Activated T-cell treated with anti-CD3 and anti-CD28 coated beads, Interleukin-2, amount 50 U/mL, for 72 hours (primary cell): ENCODE results near the gene FILIP1L. TPM values are rescaled to one million over a fixed set of nuclear protein-coding genes. Genes with fewer than 3 reads are reported as not detected.

Experiments used
- ATAC-seq, 2 donors: fragments of 150-1000 bp; cut with Tn5 transposase; replicated peaks in 1 of 2; 2 replicates each; pipeline ENCODE4 v1.10.0; 2021; ENCODE audit warnings: moderate library complexity in 2 of 2, mild to moderate bottlenecking in 1 of 2
- DNase-seq, 2 donors: peaks; one replicate each; pipeline ENCODE4 v3.0.0; 2021 to 2022; ENCODE audit warnings: mixed read lengths in 1 of 2
- H3K27ac Mint-ChIP-seq: one replicate; pipeline ENCODE4 v1.8.0; 2022; ENCODE audit warnings: mild to moderate bottlenecking, moderate library complexity, mixed read lengths
- H3K27me3 Mint-ChIP-seq: one replicate; pipeline ENCODE4 v1.8.0; 2022; ENCODE audit warnings: low read depth, mixed read lengths
- H3K36me3 Mint-ChIP-seq, 2 donors: one replicate each; pipeline ENCODE4 v1.8.0; 2022; ENCODE audit warnings: mixed read lengths in 2 of 2, mild to moderate bottlenecking in 1 of 2; ENCODE audit not compliant: insufficient read depth in 2 of 2
- H3K4me1 Mint-ChIP-seq: one replicate; pipeline ENCODE4 v1.8.0; 2022; ENCODE audit warnings: low read depth, mixed read lengths
- H3K4me3 Mint-ChIP-seq, 2 donors: one replicate each; pipeline ENCODE4 v1.8.0; 2022; ENCODE audit warnings: mild to moderate bottlenecking in 2 of 2, mixed read lengths in 2 of 2, moderate library complexity in 2 of 2
- H3K9me3 Mint-ChIP-seq, 2 donors: one replicate each; pipeline ENCODE4 v1.8.0; 2022; ENCODE audit warnings: mixed read lengths in 2 of 2
- total RNA-seq, 2 donors: library from RNA; stranded (reverse); gene quantifications; one replicate each; pipeline ENCODE4 v1.2.3, GENCODE V29; 2022

The FILIP1L gene
- total RNA-seq, 2 donors from 2014 or later, result 0.46 to 0.93 TPM

DNA sequence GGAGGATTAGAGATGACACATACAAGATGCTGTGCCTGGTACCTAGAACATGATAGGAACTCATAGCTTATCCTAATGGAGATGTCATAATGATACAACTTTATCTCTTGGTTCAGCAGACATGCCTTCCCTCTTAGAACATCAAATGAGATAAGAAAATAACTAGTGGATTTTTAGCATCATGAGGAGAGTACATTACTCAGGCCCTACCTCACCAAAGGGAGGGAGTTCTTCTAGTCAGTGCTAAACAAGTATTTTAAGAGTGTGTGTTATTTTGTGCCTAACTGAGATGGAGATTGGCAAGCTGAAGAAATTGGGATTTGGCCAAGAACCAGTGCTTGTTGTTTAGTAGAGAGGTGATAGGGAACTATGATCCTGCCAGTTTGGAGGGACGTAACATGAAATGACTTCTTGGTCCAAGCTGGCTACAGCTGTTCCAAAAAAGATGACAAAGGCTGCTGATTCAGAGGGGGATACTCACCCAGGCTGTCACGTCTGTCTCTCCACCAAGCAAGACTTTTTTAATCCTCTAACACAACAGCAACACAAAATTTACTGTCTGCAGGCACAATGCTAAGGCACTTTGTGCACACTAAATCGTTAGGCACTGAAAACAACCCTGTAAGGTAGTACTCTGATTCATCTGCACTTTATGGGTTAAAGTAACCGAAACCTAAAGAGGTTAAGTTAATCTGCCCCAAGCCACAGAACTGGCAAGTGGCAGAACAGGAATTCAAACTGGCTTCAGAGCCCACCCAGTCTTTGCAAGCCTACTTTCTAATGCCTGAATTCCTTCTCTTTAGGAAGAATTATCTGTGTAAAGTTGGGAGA is 170.2 kb downstream of the FILIP1L start:
- ATAC-seq, result no peak
- Mint-ChIP-seq H3K27ac (no peak overlapping the region), H3K4me3 (no peak overlapping the region), H3K4me1 (peaks cover 13% of the 10 kb centered on the region), H3K36me3 (no peaks in the 10 kb centered on the region), H3K9me3 (no peaks in the 10 kb centered on the region), H3K27me3 (no peaks in the 10 kb centered on the region)
- no peak for DNase-seq

- ATAC-seq (no peak), DNase-seq (no peak)
- no peak overlapping the region for H3K4me3 Mint-ChIP-seq
- no peaks in the 10 kb centered on the region for H3K27me3 Mint-ChIP-seq
- H3K36me3 Mint-ChIP-seq, result no peaks in the 10 kb centered on the region
- no peak overlapping the region for H3K27ac Mint-ChIP-seq
- no peaks in the 10 kb centered on the region for H3K9me3 Mint-ChIP-seq
- H3K4me1 Mint-ChIP-seq, result peaks cover 32% of the 10 kb centered on the region
Measured at GRCh38 chr3:99941211-99941610, 173.1 kb downstream of the FILIP1L start.

- no peak for ATAC-seq
Measured at GRCh38 chr3:99940350-99940749, 174.0 kb downstream of the FILIP1L start.

GRCh38 chr3:99939876-99940275 is 174.4 kb downstream of the FILIP1L start:
- H3K4me1 Mint-ChIP-seq, result peaks cover 32% of the 10 kb centered on the region
- no peaks in the 10 kb centered on the region for H3K27me3 Mint-ChIP-seq
- no peaks in the 10 kb centered on the region for H3K9me3 Mint-ChIP-seq
- DNase-seq (no peak), ATAC-seq (no peak)
- no peak overlapping the region for H3K27ac Mint-ChIP-seq
- H3K36me3 Mint-ChIP-seq, result no peaks in the 10 kb centered on the region
- H3K4me3 Mint-ChIP-seq, result no peak overlapping the region

More at GRCh38 chr3:99940350-99940749, 174.0 kb downstream of the FILIP1L start:
- no peaks in the 10 kb centered on the region for H3K9me3 Mint-ChIP-seq
- no peaks in the 10 kb centered on the region for H3K36me3 Mint-ChIP-seq
- H3K27ac Mint-ChIP-seq, result no peak overlapping the region
- H3K4me3 Mint-ChIP-seq, result no peak overlapping the region
- DNase-seq, result no peak
- H3K27me3 Mint-ChIP-seq, result no peaks in the 10 kb centered on the region
- H3K4me1 Mint-ChIP-seq, result peaks cover 32% of the 10 kb centered on the region

GRCh38 chr3:99938270-99938911 is 175.9 kb downstream of the FILIP1L start:
- DNase-seq (no peak), ATAC-seq (no peak)
- Mint-ChIP-seq H3K4me3 (no peak overlapping the region), H3K9me3 (no peaks in the 10 kb centered on the region), H3K36me3 (no peaks in the 10 kb centered on the region), H3K27me3 (no peaks in the 10 kb centered on the region), H3K27ac (no peak overlapping the region), H3K4me1 (peaks cover 32% of the 10 kb centered on the region)

DNA sequence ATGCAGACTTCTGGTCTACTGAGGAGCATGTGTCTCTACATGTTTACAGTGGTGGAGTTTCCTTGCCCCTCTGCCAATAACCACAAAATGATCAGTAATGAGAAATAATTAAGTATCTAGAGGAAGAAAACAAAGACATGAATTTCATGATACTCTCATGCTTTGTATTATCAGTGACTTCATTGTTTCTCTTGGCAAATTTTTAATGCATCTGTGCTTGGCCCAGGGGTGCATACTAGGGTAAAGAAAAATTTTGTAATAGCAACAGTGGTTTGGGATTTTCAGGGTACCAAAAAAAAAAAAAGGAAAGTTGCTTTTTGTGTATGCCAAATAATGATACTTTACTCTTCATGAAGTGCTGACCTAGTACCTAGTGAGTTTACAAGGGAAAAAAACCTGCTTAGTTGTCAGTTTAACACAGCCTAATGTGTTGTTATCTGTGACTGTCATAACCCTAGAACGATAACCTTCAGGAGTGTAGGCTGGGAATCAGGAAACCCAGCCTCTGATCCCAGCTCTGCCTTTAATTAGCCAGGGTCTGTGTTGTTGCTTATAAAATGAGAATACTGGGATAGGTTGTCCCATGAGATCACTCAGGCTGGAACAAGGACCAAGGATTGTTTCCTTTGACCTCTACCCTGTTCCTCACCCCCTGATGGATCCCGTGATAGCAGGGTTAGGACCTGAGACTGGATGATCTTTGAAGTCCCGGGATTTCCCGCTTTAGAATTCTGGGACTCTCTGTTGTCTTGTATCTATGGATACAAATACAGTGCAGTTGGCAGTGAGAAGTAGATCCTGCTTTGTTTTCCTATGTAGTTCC is 179.1 kb downstream of the FILIP1L start:
- DNase-seq (no peak), ATAC-seq (no peak)
- Mint-ChIP-seq H3K4me1 (peaks cover 27% of the 10 kb centered on the region), H3K36me3 (peaks cover 0 to 4% of the 10 kb centered on the region in 2 donors), H3K27ac (no peak overlapping the region), H3K4me3 (no peak overlapping the region), H3K27me3 (no peaks in the 10 kb centered on the region), H3K9me3 (no peaks in the 10 kb centered on the region)

- no peak for ATAC-seq
- Mint-ChIP-seq H3K27me3 (no peaks in the 10 kb centered on the region), H3K9me3 (no peaks in the 10 kb centered on the region), H3K36me3 (peaks cover 0 to 4% of the 10 kb centered on the region in 2 donors), H3K4me1 (peaks cover 19% of the 10 kb centered on the region), H3K4me3 (no peak overlapping the region), H3K27ac (no peak overlapping the region)
- no peak for DNase-seq
Measured at GRCh38 chr3:99933971-99934750, 180.1 kb downstream of the FILIP1L start.

DNA sequence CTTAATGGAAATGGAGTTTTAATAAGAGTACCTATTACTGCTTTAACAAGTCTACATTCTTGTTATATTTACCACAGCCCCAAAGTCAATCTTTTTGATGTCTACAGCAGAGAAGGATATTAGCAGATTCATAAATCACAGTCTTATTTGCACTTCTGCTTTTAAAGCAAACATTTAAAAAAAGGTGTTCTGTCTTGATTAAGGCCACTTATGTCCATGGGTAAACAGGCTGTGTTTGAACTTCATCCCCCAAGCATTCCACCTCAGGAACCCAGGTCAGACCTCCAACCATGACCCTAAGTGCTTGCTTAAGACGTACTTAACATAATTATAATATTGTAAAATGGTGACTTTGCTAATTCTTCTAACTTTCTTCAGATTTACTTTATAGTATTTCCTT is 183.2 kb downstream of the FILIP1L start:
- DNase-seq, result no peak
- H3K36me3 Mint-ChIP-seq, result peaks cover 0 to 4% of the 10 kb centered on the region in 2 donors

DNA sequence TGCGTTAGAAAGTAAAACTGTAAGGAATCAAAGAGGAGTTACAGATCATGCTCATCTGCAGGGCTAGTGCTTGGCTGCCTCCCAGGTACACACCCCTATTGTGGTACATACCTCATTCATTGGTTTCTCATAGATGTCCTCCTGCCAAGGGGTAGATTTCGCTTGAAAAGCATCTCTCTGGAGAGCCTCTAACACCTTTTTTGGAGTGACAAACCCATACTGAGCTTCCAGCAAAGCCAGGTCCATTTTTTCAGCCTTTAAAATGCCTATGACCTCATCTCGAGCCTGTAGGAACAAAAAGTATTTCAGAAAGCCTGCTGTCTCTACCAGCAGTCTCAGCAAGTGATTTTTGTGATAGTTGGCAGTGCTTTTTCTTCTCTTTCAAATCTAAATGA is 184.6 kb downstream of the FILIP1L start:
- no peak overlapping the region for H3K27ac Mint-ChIP-seq
- no peaks in the 10 kb centered on the region for H3K4me1 Mint-ChIP-seq
- H3K9me3 Mint-ChIP-seq, result no peaks in the 10 kb centered on the region
- no peak for DNase-seq
- peaks cover 0 to 4% of the 10 kb centered on the region in 2 donors for H3K36me3 Mint-ChIP-seq
- H3K4me3 Mint-ChIP-seq, result no peak overlapping the region
- no peaks in the 10 kb centered on the region for H3K27me3 Mint-ChIP-seq
- no peak for ATAC-seq

More for the DNA sequence above, 183.2 kb downstream of the FILIP1L start:
- Mint-ChIP-seq H3K9me3 (no peaks in the 10 kb centered on the region), H3K27me3 (no peaks in the 10 kb centered on the region), H3K27ac (no peak overlapping the region), H3K4me1 (no peaks in the 10 kb centered on the region), H3K4me3 (no peak overlapping the region)
- ATAC-seq, result no peak

- Mint-ChIP-seq H3K27ac (no peak overlapping the region), H3K36me3 (peaks cover 0 to 4% of the 10 kb centered on the region in 2 donors), H3K9me3 (no peaks in the 10 kb centered on the region), H3K4me1 (no peaks in the 10 kb centered on the region), H3K27me3 (no peaks in the 10 kb centered on the region), H3K4me3 (no peak overlapping the region)
- no peak for DNase-seq
- no peak for ATAC-seq
Measured at GRCh38 chr3:99928771-99929744, 185.2 kb downstream of the FILIP1L start.

DNA sequence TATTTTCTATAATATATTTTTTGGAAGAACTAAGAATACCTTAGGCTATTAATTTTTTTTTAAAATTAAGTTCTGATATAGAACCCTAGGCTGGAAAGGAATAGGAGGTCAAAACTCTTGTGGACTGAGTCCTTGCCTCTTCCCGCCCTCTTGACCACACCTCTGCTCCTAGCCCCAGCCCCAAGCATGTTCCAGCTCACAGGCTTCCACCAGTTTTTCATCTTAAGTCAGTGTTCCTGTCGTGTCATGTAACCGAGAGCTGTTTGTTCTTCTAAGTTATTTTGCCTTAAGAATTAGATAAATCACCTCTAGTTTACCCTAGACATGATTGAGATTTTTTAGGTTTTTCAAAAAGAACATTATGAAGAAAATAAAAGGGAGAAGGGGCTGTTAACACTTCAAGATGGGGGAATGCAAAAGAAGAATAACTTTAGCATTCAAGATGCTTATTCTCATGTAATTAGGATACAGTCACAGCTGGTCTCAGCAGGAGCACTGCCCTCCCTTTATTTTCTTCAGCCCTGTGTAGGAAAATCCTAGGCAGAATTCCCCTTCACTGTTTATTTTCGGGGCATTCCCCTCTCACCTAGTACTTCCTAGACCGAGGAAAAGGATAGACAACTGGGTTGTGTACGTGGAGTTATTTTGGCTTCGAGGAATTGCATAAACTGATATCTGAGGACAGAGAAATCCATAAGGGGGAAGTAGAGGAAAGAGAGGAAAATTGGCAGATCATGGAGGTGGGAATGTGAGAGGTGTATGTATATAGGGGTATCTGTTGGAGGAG is 186.4 kb downstream of the FILIP1L start:
- DNase-seq, result no peak
- H3K27ac Mint-ChIP-seq, result no peak overlapping the region
- no peak for ATAC-seq
- no peak overlapping the region for H3K4me3 Mint-ChIP-seq
- H3K27me3 Mint-ChIP-seq, result no peaks in the 10 kb centered on the region
- H3K36me3 Mint-ChIP-seq, result peaks cover 2 to 8% of the 10 kb centered on the region in 2 donors
- H3K4me1 Mint-ChIP-seq, result no peaks in the 10 kb centered on the region
- H3K9me3 Mint-ChIP-seq, result peaks cover 0 to 4% of the 10 kb centered on the region in 2 donors
